COR-L47 (cell line): Measurements from ENCODE around the gene NOTCH1.

ENCODE experiments used
- DNase-seq: peaks from one replicate; lab custom pipeline; 2025; lab: John Stamatoyannopoulos, UW

Gene NOTCH1

GRCh38 chr9:136499935-136500910, 45.6 kb downstream of the NOTCH1 start:
- DNase-seq, result no peak

GRCh38 chr9:136499071-136499934, 46.5 kb downstream of the NOTCH1 start:
- DNase-seq, result no peak

DNA sequence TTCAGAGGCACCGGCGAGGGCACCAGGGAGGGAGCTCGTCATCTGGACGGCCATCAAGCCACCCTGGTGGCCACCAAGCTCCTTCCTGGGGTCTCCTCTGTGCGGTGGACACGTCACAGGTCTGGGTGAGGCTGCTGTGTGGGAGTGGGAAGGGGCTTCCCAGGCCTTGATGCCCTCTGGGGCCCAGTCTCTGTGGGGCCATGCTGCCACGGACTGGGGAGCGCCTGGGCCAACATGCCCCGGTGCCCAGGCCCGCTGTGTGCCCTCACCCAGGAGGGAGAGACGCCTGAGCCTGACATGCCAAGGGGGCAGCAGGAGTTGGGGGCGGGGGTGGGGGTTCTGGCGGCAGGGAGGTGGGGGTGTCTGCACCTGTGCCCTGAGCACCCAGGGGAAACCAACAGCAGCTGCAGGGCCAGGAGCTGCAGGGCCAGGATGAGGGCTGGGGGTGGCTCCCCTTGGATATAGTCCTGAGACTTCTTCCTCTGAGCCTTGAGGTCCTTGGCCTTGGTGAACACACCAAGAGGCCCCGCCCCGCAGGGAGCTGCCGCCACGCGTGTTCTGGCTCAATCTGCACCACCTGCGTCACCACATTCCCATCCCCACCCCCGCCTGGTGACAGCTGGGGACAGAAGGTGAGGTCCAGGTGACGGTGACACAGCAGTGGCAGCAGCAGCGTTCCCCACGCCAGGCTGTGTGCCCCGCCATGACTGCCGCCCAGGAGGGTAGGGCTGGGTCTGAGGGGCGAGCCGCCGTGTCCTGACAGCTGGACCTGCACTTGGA, 47.7 kb downstream of the NOTCH1 start:
- DNase-seq, result no peak

DNA sequence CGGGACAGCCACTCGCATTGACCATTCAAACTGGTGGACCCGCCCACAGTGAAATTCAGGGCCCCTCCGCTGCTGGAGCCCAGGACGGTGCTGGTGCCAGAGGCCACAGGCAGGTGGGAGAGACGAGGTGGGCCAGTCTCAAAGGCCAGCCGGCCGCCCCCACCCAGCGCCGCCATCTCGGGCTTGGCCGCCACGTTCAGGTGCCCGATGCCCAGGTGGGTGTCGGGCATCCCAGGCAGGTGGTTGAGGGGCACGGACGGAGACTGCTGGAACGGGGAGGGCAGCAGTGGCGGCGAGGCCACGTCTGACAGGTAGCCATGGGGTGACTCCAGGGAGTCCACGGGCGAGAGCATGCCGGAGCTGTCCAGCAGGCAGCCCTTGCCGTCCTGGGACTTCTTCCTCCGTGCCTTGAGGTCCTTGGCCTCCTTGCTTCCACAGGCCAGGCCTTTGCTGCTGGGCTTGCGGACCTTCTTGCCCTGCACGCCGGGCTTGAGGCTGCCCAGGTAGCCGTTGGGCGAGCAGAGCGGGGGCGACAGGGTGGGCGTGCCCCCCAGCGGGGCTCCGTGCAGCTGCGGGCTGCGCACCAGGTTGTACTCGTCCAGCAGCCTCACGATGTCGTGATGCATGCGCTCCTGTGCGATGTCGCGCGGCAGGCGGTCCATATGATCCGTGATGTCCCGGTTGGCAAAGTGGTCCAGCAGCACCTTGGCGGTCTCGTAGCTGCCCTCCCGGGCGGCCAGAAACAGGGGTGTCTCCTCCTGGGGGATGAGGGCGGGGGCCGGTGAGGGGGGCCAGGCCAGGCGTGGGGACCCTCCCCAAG, 48.8 kb downstream of the NOTCH1 start:
- DNase-seq, result no peak

GRCh38 chr9:136496181-136496580, 49.7 kb downstream of the NOTCH1 start:
- DNase-seq, result no peak

DNA sequence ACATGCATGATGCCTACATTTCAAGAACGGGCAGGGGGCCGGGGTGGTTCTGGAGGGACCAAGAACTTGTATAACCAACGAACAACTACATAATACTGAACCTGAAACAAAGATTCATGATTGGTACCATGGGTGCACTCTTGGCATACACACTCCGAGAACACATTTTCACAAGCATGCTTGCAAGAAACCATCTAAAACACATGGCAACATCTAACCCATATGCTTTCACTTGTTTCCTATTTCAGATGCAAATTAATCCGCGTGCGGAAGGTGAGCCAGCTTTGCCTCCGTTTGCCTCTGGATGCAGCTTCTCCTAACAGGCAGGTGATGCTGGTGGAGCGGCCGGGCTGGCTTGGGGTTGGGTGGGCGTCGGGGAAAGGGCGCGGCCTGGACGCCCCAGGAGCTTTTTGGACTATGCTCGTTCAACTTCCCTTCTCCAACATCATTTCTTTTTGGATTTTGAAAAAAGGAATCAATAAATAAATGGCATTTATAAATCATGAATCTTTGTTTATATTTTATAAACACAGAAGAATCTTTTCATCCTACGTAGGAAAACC, 50.5 kb downstream of the NOTCH1 start:
- no peak for DNase-seq

- DNase-seq, result no peak
Observed at GRCh38 chr9:136494531-136495215, 51.2 kb downstream of the NOTCH1 start.

DNA sequence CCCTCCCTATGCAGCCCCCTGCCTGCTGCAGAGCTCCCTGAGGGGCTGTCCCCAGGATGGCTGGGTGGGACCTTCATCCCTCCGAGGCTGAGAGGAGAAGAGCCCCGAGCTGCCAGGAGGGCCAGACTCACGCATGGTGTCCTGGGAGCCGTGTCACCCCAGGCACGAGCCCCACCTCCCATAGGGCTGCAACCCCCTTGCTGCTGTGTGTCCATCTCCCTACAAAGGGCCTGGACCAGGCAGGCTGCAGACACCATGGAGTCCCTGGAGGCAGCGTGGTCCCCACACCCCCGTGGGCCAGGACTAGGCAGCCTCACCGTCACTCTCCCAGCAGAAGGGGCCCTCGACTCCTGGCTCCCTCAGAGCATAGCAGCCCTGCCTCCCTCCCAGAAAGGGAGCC, 51.8 kb downstream of the NOTCH1 start:
- DNase-seq, result no peak

GRCh38 chr9:136493567-136493971, 52.3 kb downstream of the NOTCH1 start:
- no peak for DNase-seq

DNA sequence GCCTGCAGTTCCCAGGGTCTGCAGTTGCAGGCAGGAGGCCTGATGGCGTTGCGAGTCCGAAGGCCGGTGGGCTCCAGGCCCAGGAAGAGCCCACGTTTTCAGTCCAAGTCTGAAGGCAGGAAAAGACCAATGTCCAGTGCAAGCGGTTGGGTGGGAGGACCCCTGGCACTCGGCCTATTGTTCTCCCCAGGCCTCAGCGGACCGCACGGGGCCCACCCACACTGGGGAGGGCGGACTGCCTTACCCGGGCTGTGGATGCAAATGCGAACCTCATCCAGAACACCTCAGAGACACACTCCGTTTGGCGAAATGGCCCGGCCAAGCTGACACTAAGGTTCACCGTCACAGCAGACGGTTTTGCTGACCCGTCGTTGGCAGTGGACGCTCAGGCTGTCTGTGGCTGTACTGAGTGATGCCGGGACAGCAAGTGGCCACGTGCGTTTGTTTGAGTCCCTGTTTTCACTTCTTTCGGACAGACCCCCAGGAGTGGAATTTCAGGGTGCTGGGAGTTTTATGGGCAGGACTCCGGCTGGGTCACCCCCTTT, 52.8 kb downstream of the NOTCH1 start:
- DNase-seq, result no peak

GRCh38 chr9:136489731-136490130, 56.1 kb downstream of the NOTCH1 start:
- DNase-seq, result no peak

DNA sequence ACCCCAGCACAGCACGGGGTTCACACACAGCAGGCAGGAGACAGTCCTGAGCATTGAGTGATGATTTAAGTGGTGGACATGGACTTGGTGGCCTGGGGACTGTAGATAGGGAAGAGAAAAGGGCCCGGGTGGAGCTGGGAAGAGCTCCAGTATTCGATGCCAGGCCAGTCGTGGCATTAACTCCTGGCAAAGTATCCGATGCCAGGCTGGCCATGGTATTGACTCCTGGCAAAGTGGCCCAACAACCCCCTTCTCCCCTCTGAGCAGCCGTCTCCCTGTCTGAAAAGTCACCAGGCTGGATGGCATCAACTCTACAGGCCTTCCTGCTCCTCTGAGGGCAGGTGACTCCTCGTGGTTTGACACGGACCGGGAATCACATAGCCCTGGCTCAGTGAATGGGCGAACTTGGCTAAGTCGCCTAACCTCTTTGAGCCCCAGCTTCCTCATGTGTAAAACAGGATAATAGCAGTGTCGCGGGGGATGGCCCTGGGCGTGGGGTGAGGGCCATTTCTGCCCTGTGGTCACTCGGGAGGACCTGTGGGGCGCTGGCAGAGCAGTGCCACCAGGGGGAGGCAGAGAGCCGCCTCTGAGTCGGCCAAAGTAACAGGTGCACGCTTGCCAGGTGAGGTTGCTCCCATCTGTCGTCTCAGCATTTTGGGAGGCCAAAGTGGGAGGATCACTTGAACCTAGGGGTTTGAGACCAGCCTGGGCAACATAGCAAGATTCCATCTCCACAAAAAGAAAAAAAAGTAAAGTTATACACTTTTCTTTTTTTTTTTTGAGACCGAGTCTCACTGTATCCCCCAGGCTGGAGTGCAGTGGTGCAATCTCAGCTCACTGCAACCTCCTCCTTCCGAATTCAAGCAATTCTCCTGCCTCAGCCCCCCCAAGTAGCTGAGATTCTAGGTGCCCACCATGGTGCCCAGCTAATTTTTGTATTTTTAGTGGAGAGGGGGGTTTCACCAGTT, 57.3 kb downstream of the NOTCH1 start:
- peak; percentile 31 for DNase-seq

- no peak for DNase-seq
Observed at GRCh38 chr9:136487672-136488071, 58.2 kb downstream of the NOTCH1 start.

- no peak for DNase-seq
Observed at GRCh38 chr9:136486823-136487620, 58.8 kb downstream of the NOTCH1 start.

DNA sequence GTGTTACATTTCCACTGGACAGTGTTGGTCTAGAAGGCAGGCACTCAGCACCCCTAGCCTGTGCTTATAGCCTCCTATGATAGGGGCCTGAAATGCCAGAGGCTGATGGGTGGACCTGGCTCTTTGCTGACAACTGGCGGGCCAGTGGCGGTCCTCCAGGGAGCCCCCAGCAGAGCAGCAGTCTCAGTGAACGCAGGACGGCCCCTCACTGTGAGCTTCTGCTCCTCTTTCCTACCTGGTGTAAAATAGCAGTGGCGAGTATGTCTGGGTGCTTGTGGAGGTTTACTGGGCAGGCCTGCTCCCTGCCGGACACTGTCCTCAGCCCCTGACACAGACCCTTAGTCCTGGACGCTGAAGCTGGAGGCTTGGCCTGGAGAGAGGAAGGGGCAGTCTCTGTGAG, 59.7 kb downstream of the NOTCH1 start:
- DNase-seq, result no peak

- DNase-seq, result peak; percentile 55
Observed at GRCh38 chr9:136485049-136486045, 60.5 kb downstream of the NOTCH1 start.
